ENCODE results near the gene MTHFD1L.

DNA sequence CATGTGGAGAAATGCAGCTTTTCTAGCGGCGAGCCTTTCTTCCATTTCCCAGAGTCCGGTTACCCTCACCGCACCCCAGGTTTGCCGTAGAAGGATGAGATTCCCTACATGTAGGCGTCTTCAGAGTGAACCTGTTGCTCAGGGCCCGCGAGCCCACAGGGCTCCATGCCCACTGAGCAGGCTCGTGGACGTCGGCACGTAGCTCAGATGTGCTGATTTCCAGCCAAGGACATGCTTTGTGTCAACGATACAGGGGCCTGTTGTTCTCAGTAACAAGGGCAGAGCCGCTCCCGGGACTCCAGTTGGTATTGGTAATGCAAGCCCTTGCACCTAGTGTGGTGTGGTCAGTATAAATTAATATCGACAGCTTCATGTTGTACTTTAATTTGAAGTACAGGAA, 159.6 kb downstream of the MTHFD1L start:
- no peak for TF ChIP-seq REST (IDR thresholded peaks at IDR 0.05; ENCODE audit: insufficient read depth in 1 of 2, low read depth in 2 of 2, low read length in 2 of 2)
- TF ChIP-seq TAF1 (IDR thresholded peaks at IDR 0.05; ENCODE audit: borderline replicate concordance, insufficient read depth, low read length) = no peak
